OCI-LY3 (cell line): ENCODE results near the gene NLGN4Y.

ENCODE experiments used
- H2AFZ ChIP-seq: fragments of 200-600, 300-600 bp; shearing (Covaris generic); 2 replicates; pipeline ENCODE4 v1.6.0; 2014; ENCODE audit warnings: antibody characterized with exemption, low read depth, low read length
- H3K27ac ChIP-seq: fragments of 200-600, 300-600 bp; sonication (generic); 2 replicates; pipeline ENCODE4 v1.5.1; 2014; ENCODE audit warnings: mild to moderate bottlenecking, low read length, moderate library complexity, mixed read lengths
- H3K27me3 ChIP-seq: fragments of 200-600, 300-600 bp; sonication (generic); 2 replicates; pipeline ENCODE4 v1.6.1; 2014; ENCODE audit warnings: low read depth, low read length, mixed read lengths
- H3K36me3 ChIP-seq: fragments of 200-600, 300-600 bp; sonication (generic); replicated peaks from 2 replicates; pipeline ENCODE3; 2014; ENCODE audit warnings: low read depth, low read length, mixed read lengths
- H3K4me1 ChIP-seq: fragments of 300-600, 200-600 bp; sonication (generic); 2 replicates; pipeline ENCODE4 v1.6.1; 2014; ENCODE audit warnings: low read length, mixed read lengths
- H3K4me2 ChIP-seq: fragments of 200-600, 300-600 bp; sonication (generic); 2 replicates; pipeline ENCODE4 v1.6.1; 2014; ENCODE audit warnings: low read length, mixed read lengths
- H3K4me3 ChIP-seq: fragments of 300-600, 200-600 bp; sonication (generic); 2 replicates; pipeline ENCODE4 v1.5.1; 2014; ENCODE audit warnings: antibody characterized with exemption, mild to moderate bottlenecking, low read length, moderate library complexity
- H3K79me2 ChIP-seq: fragments of 300-600, 200-600 bp; shearing (Covaris generic); 2 replicates; pipeline ENCODE4 v1.6.1; 2014; ENCODE audit warnings: mild to moderate bottlenecking, low read length, mixed read lengths
- H3K9ac ChIP-seq: fragments of 300-600, 200-600 bp; shearing (Covaris generic); 2 replicates; pipeline ENCODE4 v1.6.0; 2014; ENCODE audit warnings: mild to moderate bottlenecking, low read length, moderate library complexity
- H3K9me3 ChIP-seq: fragments of 200-600, 300-600 bp; shearing (Covaris generic); 2 replicates; pipeline ENCODE4 v1.6.1; 2014; ENCODE audit warnings: low read length, mixed read lengths; ENCODE audit not compliant: insufficient read depth
- H4K20me1 ChIP-seq: fragments of 200-600, 300-600 bp; sonication (generic); 2 replicates; pipeline ENCODE4 v1.6.1; 2016; ENCODE audit warnings: low read length, mixed read lengths; ENCODE audit not compliant: insufficient read depth
- EZH2phosphoT487 ChIP-seq: fragments of 200-600 bp; shearing (Covaris generic); IDR thresholded peaks from 2 replicates; pipeline ENCODE4 v1.6.1; 2018; ENCODE audit warnings: antibody characterized with exemption, mixed run types, low read depth
- TF ChIP-seq, protein P1 (sequence below): fragments of 200-600, 300-600 bp; sonication (generic); IDR thresholded peaks from 2 replicates; pipeline ENCODE4 v1.5.1; 2014; ENCODE audit warnings: antibody characterized with exemption, low read length, low read depth

NLGN4Y gene

DNA sequence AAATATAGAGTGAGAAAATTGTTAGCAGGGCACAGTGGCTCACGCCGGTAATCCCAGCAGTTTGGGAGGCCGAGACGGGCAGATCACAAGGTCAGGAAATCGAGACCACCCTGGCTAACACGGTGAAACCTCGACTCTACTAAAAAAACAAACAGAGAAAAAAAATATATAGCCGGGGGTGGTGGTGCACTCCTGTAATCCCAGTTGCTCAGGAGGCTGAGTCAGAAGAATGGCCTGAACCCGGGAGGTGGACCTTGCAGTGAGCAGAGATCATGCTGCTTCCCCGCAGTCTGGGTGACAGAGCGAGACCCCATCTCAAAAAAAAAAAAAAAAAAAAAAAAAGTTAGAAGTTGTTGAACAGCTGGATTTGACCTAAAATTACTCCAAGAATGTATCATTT lies 269.3 kb downstream of the NLGN4Y start:
- no peak overlapping the region for H3K4me3 ChIP-seq
- H3K4me2 ChIP-seq, result no peak overlapping the region
- TF ChIP-seq, protein P1, sequence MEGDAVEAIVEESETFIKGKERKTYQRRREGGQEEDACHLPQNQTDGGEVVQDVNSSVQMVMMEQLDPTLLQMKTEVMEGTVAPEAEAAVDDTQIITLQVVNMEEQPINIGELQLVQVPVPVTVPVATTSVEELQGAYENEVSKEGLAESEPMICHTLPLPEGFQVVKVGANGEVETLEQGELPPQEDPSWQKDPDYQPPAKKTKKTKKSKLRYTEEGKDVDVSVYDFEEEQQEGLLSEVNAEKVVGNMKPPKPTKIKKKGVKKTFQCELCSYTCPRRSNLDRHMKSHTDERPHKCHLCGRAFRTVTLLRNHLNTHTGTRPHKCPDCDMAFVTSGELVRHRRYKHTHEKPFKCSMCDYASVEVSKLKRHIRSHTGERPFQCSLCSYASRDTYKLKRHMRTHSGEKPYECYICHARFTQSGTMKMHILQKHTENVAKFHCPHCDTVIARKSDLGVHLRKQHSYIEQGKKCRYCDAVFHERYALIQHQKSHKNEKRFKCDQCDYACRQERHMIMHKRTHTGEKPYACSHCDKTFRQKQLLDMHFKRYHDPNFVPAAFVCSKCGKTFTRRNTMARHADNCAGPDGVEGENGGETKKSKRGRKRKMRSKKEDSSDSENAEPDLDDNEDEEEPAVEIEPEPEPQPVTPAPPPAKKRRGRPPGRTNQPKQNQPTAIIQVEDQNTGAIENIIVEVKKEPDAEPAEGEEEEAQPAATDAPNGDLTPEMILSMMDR, result no peak
- no peak for TF ChIP-seq EZH2phosphoT487
- no peak overlapping the region for H3K9ac ChIP-seq
- no peak overlapping the region for H2AFZ ChIP-seq
- H3K4me1 ChIP-seq, result no peaks in the 10 kb centered on the region
- no peaks in the 10 kb centered on the region for H3K27me3 ChIP-seq
- H3K79me2 ChIP-seq, result no peaks in the 10 kb centered on the region
- no peaks in the 10 kb centered on the region for H3K36me3 ChIP-seq
- H3K27ac ChIP-seq, result no peak overlapping the region
- H3K9me3 ChIP-seq, result no peaks in the 10 kb centered on the region
- H4K20me1 ChIP-seq, result no peaks in the 10 kb centered on the region

DNA sequence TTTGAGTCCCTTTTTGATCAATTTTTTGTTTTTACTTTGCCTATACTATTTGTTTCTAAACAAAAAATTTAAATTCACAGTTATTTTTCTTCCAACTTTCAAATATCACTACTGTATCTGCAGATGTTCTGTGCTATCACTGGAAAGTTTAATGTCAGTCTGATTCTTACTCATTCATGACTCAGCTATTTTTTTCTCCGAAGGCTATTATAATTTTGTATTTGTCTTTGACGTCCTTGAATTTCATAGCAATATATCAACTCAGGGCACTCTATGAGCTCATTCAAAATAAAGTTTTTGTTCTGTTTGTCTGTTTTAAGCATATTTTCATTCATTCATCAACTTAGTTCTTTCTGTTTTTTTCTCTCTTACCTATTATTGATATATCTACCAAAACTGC lies 273.7 kb downstream of the NLGN4Y start:
- no peak for TF ChIP-seq EZH2phosphoT487
- TF ChIP-seq, protein P1, result no peak
- Histone ChIP-seq H3K27ac (no peak overlapping the region), H2AFZ (no peak overlapping the region), H4K20me1 (no peaks in the 10 kb centered on the region), H3K79me2 (no peaks in the 10 kb centered on the region), H3K4me2 (no peak overlapping the region), H3K4me3 (no peak overlapping the region), H3K27me3 (no peaks in the 10 kb centered on the region), H3K9me3 (no peaks in the 10 kb centered on the region), H3K36me3 (no peaks in the 10 kb centered on the region), H3K4me1 (peaks cover 7% of the 10 kb centered on the region), H3K9ac (no peak overlapping the region)

DNA sequence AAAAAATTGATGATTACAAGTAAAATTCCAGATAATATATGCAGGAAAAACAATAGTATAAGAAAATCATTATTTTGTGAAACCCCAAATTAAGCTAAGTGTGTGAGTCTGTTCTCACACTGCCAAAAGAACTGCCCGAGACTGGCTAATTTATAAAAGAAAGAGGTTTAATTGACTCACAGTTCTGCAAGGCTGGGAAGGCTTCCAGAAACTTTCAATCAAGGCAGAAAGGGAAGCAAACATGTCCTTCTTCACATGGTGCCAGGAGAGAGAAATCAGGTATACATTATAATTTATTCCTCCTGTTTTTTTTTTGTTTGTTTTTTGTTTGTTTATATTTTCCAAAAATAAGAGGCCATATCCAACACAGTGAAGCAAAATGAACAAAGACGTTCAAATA lies 276.8 kb downstream of the NLGN4Y start:
- Histone ChIP-seq H3K9ac (no peak overlapping the region), H3K9me3 (no peaks in the 10 kb centered on the region), H4K20me1 (no peaks in the 10 kb centered on the region), H3K4me2 (no peak overlapping the region), H3K4me3 (no peak overlapping the region), H3K79me2 (no peaks in the 10 kb centered on the region), H3K4me1 (peaks cover 7% of the 10 kb centered on the region), H3K36me3 (no peaks in the 10 kb centered on the region), H3K27ac (no peak overlapping the region), H3K27me3 (no peaks in the 10 kb centered on the region), H2AFZ (no peak overlapping the region)
- TF ChIP-seq, protein P1, result no peak
- no peak for TF ChIP-seq EZH2phosphoT487

DNA sequence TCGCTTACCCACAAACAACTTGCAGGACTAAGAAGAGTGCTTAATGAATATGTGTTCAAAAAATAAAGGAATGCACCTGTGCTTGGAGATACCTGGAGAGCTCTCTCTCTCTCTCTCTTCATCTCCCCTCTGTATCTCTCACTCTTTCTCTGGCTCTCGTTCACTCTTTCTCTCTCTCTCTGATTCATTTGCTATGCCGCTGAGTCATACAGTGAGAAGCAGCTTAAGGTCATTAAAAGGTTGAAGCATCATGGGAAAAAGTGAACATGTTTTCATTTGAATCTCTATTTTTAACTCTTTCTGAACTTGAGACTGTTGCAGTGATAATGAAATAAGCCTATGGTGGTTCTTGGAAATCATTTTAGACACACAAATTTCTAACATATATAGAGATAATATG lies 277.8 kb downstream of the NLGN4Y start:
- no peak for TF ChIP-seq EZH2phosphoT487
- TF ChIP-seq, protein P1, result no peak
- Histone ChIP-seq H3K4me1 (peaks cover 7% of the 10 kb centered on the region), H3K36me3 (no peaks in the 10 kb centered on the region), H3K79me2 (no peaks in the 10 kb centered on the region), H3K9ac (no peak overlapping the region), H3K4me3 (no peak overlapping the region), H2AFZ (no peak overlapping the region), H3K27ac (no peak overlapping the region), H3K9me3 (no peaks in the 10 kb centered on the region), H3K27me3 (no peaks in the 10 kb centered on the region), H3K4me2 (peak overlapping the region; percentile 29), H4K20me1 (no peaks in the 10 kb centered on the region)
